Motor neuron (in vitro differentiated cells): ENCODE results near the gene STRIP1. TPM values are rescaled to one million over a fixed set of nuclear protein-coding genes. Genes with fewer than 3 reads are reported as not detected.

Experiments used
- ATAC-seq, 8 experiments: fragments of 200-7000 bp; cut with Tn5 transposase; replicated peaks in 6 of 8; 2 replicates each; pipeline ENCODE4 v1.8.0; 2021; ENCODE audit warnings: mild to moderate bottlenecking in 8 of 8, moderate library complexity in 8 of 8
- H3K27ac ChIP-seq, 2 donors: fragments of 250-450 bp; sonication (Bioruptor Pico); 2 replicates each; pipeline ENCODE4 v1.9.0; 2021; ENCODE audit warnings: antibody characterized with exemption in 2 of 2, mild to moderate bottlenecking in 2 of 2, moderate library complexity in 1 of 2
- H3K4me1 ChIP-seq, 2 donors: fragments of 250-450 bp; sonication (Bioruptor Pico); replicated peaks in 1 of 2; 2 replicates each; pipeline ENCODE4 v1.6.1; 2021; ENCODE audit warnings: antibody characterized with exemption in 2 of 2, mild to moderate bottlenecking in 2 of 2, moderate library complexity in 1 of 2
- H3K4me3 ChIP-seq, 5 donors: fragments of 250-450 bp; sonication (Bioruptor Pico); 2 replicates each; pipeline ENCODE4 v1.9.0; 2021; ENCODE audit warnings: antibody characterized with exemption in 5 of 5, mild to moderate bottlenecking in 5 of 5, moderate library complexity in 4 of 5
- WGBS, 10 experiments: fragments of 450-650 bp; shearing (Covaris generic); methylation state at CpG; one replicate each; pipeline ENCODE4 v1.0.0; 2022; 5-methylcytosine and 5-hydroxymethylcytosine counted together
- in situ Hi-C, 9 experiments: fragments of 400-800 bp; cut with MboI; loops; one replicate each; pipeline ENCODE4 v1.15.0; 2021; ENCODE audit warnings: low sequenced_read_pairs in 9 of 9, low pct_unique_long_range_greater_than_20kb in 2 of 9; ENCODE audit not compliant: unreplicated experiment in 9 of 9
- total RNA-seq, 8 experiments: library from RNA; unstranded; fragments of 300-600 nt; gene quantifications; 2 replicates each; pipeline versions ENCODE4 v1.2.3 to v1.2.4, GENCODE V29; 2022

The STRIP1 gene
- total RNA-seq, 8 experiments from 2014 or later: 29.7 to 98.3 (median 60.3) TPM

DNA sequence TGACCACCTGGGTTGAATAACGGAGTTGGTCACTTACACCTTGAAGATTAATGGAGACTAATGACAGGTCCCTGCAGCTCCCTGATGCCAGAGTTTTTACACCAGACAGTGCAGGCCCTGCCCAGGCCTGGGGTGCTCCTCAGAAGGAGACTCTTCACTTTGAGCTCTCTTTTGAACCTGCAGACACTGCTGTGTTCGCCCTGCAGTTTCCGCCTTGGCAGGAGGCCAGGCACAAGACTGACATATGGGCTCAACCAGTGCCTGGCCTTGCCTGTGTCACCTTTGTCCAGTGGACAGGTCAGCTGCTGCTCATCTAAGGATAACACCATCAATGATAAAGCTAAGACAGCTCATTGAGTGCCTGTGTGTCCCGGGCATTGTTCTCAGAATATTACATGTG lies 5.2 kb downstream of the STRIP1 start:
- in situ Hi-C loops: loop anchor here in 3 of 9 experiments (25.0 kb wide), 2 partner anchors 298 to 423 kb away; partner anchors contain the start of genes PROK1 (in 2 of the 3) and RBM15 (in 1 of the 3)
- Histone ChIP-seq H3K27ac (no peak overlapping the region), H3K4me3 (no peak overlapping the region), H3K4me1 (peaks cover 8 to 9% of the 10 kb centered on the region in 2 donors)
- ATAC-seq: no peak
- 60 to 100% (median 99%) methylated on average over 1 to 4 of the region's 4 CpGs; no CpG with 5 or more reads in 2 of the 10 experiments for WGBS, 10 experiments

GRCh38 chr1:110040548-110040947 lies 6.1 kb downstream of the STRIP1 start:
- peaks cover 8 to 9% of the 10 kb centered on the region in 2 donors for H3K4me1 ChIP-seq
- peak in 5 of 8 experiments; percentile 54 to 97 (median 76) for ATAC-seq
- no peak overlapping the region for H3K4me3 ChIP-seq
- no peak overlapping the region for H3K27ac ChIP-seq
- in situ Hi-C loops: loop anchor here in 3 of 9 experiments (25.0 kb wide), 2 partner anchors 297 to 422 kb away; partner anchors contain the start of genes PROK1 (in 2 of the 3) and RBM15 (in 1 of the 3)
- WGBS, 10 experiments: 62 to 100% (median 98%) methylated on average over 1 to 4 of the region's 4 CpGs; no CpG with 5 or more reads in 4 of the 10 experiments

- WGBS, 10 experiments: 92 to 100% (median 97%) methylated on average over 1 to 8 of the region's 10 CpGs; no CpG with 5 or more reads in 3 of the 10 experiments
- no peaks in the 10 kb centered on the region for H3K4me1 ChIP-seq
- no peak overlapping the region for H3K4me3 ChIP-seq
- no peak for ATAC-seq
- no peak overlapping the region for H3K27ac ChIP-seq
- in situ Hi-C loops: loop anchor here in 3 of 9 experiments (25.0 kb wide), 2 partner anchors 294 to 419 kb away; partner anchors contain the start of genes PROK1 (in 2 of the 3) and RBM15 (in 1 of the 3)
Measured at GRCh38 chr1:110043016-110043415, 8.6 kb downstream of the STRIP1 start.

- in situ Hi-C loops: loop anchor here in 3 of 9 experiments (25.0 kb wide), 2 partner anchors 290 to 415 kb away; partner anchors contain the start of genes PROK1 (in 2 of the 3) and RBM15 (in 1 of the 3)
- ATAC-seq: peak in 4 of 8 experiments; percentile 19 to 56 (median 28)
- Histone ChIP-seq H3K4me3 (no peak overlapping the region), H3K27ac (no peak overlapping the region), H3K4me1 (no peaks in the 10 kb centered on the region)
- WGBS, 10 experiments: 50 to 100% (median 89%) methylated on average over 1 to 3 of the region's 3 CpGs; no CpG with 5 or more reads in 4 of the 10 experiments
Measured at GRCh38 chr1:110047463-110047862, 13.0 kb downstream of the STRIP1 start.

DNA sequence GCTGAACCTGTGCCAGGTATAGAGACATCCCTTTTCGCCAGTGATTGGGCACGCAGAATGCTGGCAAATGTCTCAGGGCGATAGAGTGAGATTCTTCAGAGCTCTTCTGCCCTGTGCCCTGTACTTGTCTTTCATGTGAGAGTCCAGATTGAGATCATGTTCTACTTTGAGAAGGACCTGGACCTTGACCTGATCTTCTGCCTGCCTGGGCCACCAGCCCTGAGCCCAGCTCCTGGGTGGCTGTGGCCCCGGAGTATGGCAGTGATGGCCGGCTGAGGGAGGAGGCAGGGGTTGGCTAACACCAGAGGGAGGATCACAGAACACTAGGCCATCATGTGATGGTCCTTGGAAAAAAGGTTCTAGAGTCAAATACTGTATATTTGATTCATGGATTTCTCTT lies 13.8 kb downstream of the STRIP1 start:
- Histone ChIP-seq H3K4me3 (no peak overlapping the region), H3K4me1 (no peaks in the 10 kb centered on the region), H3K27ac (no peak overlapping the region)
- no peak for ATAC-seq
- WGBS, 10 experiments: 86 to 100% (median 90%) methylated on average over 1 to 5 of the region's 5 CpGs; no CpG with 5 or more reads in 5 of the 10 experiments
- in situ Hi-C loops: loop anchor here in 3 of 9 experiments (25.0 kb wide), 2 partner anchors 289 to 414 kb away; partner anchors contain the start of genes PROK1 (in 2 of the 3) and RBM15 (in 1 of the 3)

- H3K27ac ChIP-seq: no peak overlapping the region
- WGBS, 10 experiments: 39 to 100% (median 95%) methylated on average over 1 to 7 of the region's 9 CpGs; no CpG with 5 or more reads in 2 of the 10 experiments
- in situ Hi-C loops: loop anchor here in 3 of 9 experiments (25.0 kb wide), 2 partner anchors 288 to 413 kb away; partner anchors contain the start of genes PROK1 (in 2 of the 3) and RBM15 (in 1 of the 3)
- no peaks in the 10 kb centered on the region for H3K4me1 ChIP-seq
- H3K4me3 ChIP-seq: no peak overlapping the region
- ATAC-seq: no peak
Measured at GRCh38 chr1:110048923-110049601, 14.6 kb downstream of the STRIP1 start.

GRCh38 chr1:110049801-110050601 lies 15.6 kb downstream of the STRIP1 start:
- no peak overlapping the region for H3K4me3 ChIP-seq
- no peaks in the 10 kb centered on the region for H3K4me1 ChIP-seq
- WGBS, 10 experiments: 62 to 88% (median 82%) methylated on average over 6 to 11 of the region's 11 CpGs; no CpG with 5 or more reads in 5 of the 10 experiments
- in situ Hi-C loops: loop anchor here in 3 of 9 experiments (25.0 kb wide), 2 partner anchors 287 to 412 kb away; partner anchors contain the start of genes PROK1 (in 3 of the 3) and RBM15 (in 1 of the 3)
- ATAC-seq: peak in 1 of 8 experiments; percentile 22
- H3K27ac ChIP-seq: no peak overlapping the region

GRCh38 chr1:110050602-110051261 lies 16.3 kb downstream of the STRIP1 start:
- no peak overlapping the region for H3K27ac ChIP-seq
- in situ Hi-C loops: loop anchor here in 1 of 9 experiments (25.0 kb wide), 1 partner anchor 412 kb away; the partner anchor contains the start of gene PROK1
- H3K4me1 ChIP-seq: no peaks in the 10 kb centered on the region
- peak in 2 of 8 experiments; percentile 81 to 83 for ATAC-seq
- 25 to 100% (median 83%) methylated on average over 1 to 4 of the region's 4 CpGs; no CpG with 5 or more reads in 1 of the 10 experiments for WGBS, 10 experiments
- no peak overlapping the region for H3K4me3 ChIP-seq

DNA sequence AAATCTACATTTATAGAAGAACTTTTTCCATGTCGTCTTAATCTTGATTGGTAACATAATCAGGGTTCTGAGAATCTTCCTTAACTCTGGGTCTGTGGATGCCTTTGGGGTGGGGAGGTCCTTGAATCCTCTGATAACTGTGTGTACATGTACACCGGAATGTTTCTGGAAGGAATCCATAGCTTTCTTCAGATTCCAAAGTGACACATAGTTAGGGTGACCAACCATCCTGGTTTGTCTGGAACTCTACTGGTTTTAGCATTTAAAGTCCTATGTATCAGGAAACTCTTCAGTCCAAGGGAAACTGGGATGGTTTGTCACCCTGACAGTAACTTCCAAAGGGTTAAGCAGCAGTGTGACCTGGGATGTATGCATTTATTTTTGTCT lies 16.8 kb downstream of the STRIP1 start:
- in situ Hi-C loops: loop anchor here in 1 of 9 experiments (25.0 kb wide), 1 partner anchor 411 kb away; the partner anchor contains the start of gene PROK1
- no peak overlapping the region for H3K4me3 ChIP-seq
- no peaks in the 10 kb centered on the region for H3K4me1 ChIP-seq
- H3K27ac ChIP-seq: no peak overlapping the region
- WGBS, 10 experiments: 0 to 100% (median 85%) methylated on average over 1 to 2 of the region's 2 CpGs; no CpG with 5 or more reads in 2 of the 10 experiments
- ATAC-seq: peak in 2 of 8 experiments; percentile 17 to 29

DNA sequence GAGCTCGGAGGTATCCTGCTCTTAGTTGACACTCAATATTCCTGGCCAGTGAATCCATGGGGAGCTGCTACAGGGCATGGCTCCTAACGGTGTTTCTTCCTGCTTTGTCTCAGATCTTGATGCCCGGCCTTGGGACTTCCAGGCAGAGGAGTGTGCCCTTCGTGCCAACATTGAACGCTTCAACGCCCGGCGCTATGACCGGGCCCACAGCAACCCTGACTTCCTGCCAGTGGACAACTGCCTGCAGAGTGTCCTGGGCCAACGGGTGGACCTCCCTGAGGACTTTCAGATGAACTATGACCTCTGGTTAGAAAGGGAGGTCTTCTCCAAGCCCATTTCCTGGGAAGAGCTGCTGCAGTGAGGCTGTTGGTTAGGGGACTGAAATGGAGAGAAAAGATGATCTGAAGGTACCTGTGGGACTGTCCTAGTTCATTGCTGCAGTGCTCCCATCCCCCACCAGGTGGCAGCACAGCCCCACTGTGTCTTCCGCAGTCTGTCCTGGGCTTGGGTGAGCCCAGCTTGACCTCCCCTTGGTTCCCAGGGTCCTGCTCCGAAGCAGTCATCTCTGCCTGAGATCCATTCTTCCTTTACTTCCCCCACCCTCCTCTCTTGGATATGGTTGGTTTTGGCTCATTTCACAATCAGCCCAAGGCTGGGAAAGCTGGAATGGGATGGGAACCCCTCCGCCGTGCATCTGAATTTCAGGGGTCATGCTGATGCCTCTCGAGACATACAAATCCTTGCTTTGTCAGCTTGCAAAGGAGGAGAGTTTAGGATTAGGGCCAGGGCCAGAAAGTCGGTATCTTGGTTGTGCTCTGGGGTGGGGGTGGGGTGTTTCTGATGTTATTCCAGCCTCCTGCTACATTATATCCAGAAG lies 19.4 kb downstream of the STRIP1 start:
- Histone ChIP-seq H3K4me3 (no peak overlapping the region), H3K4me1 (peaks cover 12 to 14% of the 10 kb centered on the region in 2 donors), H3K27ac (no peak overlapping the region)
- in situ Hi-C loops: loop anchor here in 1 of 9 experiments (25.0 kb wide), 1 partner anchor 409 kb away; the partner anchor contains the start of gene PROK1
- 25 to 100% (median 78%) methylated on average over 1 to 12 of the region's 16 CpGs; no CpG with 5 or more reads in 2 of the 10 experiments for WGBS, 10 experiments
- peak in 6 of 8 experiments; percentile 69 to 91 (median 78) for ATAC-seq
